BJ (cell line): Measurements from ENCODE around the gene PARVA. TPM values are rescaled to one million over a fixed set of nuclear protein-coding genes. Genes with fewer than 3 reads are reported as not detected.

ENCODE experiments used
- CTCF ChIA-PET: fragments of 350-600 bp; formaldehyde crosslinking; extraction: SDS; loops from one replicate; lab custom pipeline; 2021; ENCODE audit warnings: antibody characterized with exemption, inconsistent platforms; lab: Yijun Ruan, JAX
- POLR2A ChIA-PET: fragments of 300-600 bp; sonication (Branson Sonifier 250); formaldehyde crosslinking; extraction: SDS; loops from one replicate; lab custom pipeline; 2021; ENCODE audit warnings: antibody characterized with exemption; lab: Charles Lee
- DNase-seq: peaks from one replicate; pipeline ENCODE4 v3.0.0-alpha.2; 2011; ENCODE audit warnings: low read depth
- H3K27me3 ChIP-seq: 2 replicates; pipeline ENCODE4 v1.6.0; 2011; ENCODE audit warnings: low read length; ENCODE audit not compliant: control insufficient read depth, insufficient read depth
- H3K36me3 ChIP-seq: 2 replicates; pipeline ENCODE4 v1.5.1; 2011; ENCODE audit warnings: low read length; ENCODE audit not compliant: control insufficient read depth, insufficient read depth
- H3K4me3 ChIP-seq: 2 replicates; pipeline ENCODE4 v1.5.1; 2011; ENCODE audit warnings: low read depth, mild to moderate bottlenecking, control low read depth, low read length
- polyA plus RNA-seq: library from polyadenylated mRNA; depleted of rRNA; stranded (reverse); fragments of >200 nt; gene quantifications from 2 replicates; pipeline ENCODE4 v1.2.3, GENCODE V29; 2011
- TF ChIP-seq, protein P1 (sequence below): IDR thresholded peaks from 2 replicates; pipeline ENCODE4 v1.5.1; 2011; ENCODE audit warnings: low read depth, mild to moderate bottlenecking, control low read depth, inconsistent platforms, low read length, moderate library complexity; ENCODE audit not compliant: insufficient read depth

Gene PARVA
- polyA plus RNA-seq, 1 experiment: 143 TPM

- no peak overlapping the region for H3K4me3 ChIP-seq
- TF ChIP-seq, protein P1, sequence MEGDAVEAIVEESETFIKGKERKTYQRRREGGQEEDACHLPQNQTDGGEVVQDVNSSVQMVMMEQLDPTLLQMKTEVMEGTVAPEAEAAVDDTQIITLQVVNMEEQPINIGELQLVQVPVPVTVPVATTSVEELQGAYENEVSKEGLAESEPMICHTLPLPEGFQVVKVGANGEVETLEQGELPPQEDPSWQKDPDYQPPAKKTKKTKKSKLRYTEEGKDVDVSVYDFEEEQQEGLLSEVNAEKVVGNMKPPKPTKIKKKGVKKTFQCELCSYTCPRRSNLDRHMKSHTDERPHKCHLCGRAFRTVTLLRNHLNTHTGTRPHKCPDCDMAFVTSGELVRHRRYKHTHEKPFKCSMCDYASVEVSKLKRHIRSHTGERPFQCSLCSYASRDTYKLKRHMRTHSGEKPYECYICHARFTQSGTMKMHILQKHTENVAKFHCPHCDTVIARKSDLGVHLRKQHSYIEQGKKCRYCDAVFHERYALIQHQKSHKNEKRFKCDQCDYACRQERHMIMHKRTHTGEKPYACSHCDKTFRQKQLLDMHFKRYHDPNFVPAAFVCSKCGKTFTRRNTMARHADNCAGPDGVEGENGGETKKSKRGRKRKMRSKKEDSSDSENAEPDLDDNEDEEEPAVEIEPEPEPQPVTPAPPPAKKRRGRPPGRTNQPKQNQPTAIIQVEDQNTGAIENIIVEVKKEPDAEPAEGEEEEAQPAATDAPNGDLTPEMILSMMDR: peak; percentile 41; the same call in 1 of the 2 replicates
- H3K36me3 ChIP-seq: peaks cover 11% of the 10 kb centered on the region
- H3K27me3 ChIP-seq: no peaks in the 10 kb centered on the region
- POLR2A ChIA-PET: no interaction called here
- no peak for DNase-seq
- CTCF ChIA-PET: interaction anchor here (0.6 to 4.4 kb wide), 6 partner anchors 10 to 468 kb away, joined by 3 to 21 read pairs (median 3); no protein-coding TSS in a partner anchor
Observed at GRCh38 chr11:12485328-12485727, 108.0 kb downstream of the PARVA start.

- Histone ChIP-seq H3K4me3 (no peak overlapping the region), H3K36me3 (no peaks in the 10 kb centered on the region), H3K27me3 (no peaks in the 10 kb centered on the region)
- ChIA-PET POLR2A (no interaction called here), CTCF (interaction anchor here (0.7 kb wide), 1 partner anchor 10 kb away, joined by 3 read pairs; no protein-coding TSS in a partner anchor)
- TF ChIP-seq, protein P1: no peak
- no peak for DNase-seq
Observed at GRCh38 chr11:12489246-12489772, 111.9 kb downstream of the PARVA start.

GRCh38 chr11:12494699-12495098 lies 117.3 kb downstream of the PARVA start:
- Histone ChIP-seq H3K27me3 (no peaks in the 10 kb centered on the region), H3K36me3 (peaks cover 14% of the 10 kb centered on the region), H3K4me3 (no peak overlapping the region)
- DNase-seq: no peak
- POLR2A ChIA-PET: interaction anchor here (0.7 kb wide), 1 partner anchor 14 kb away, joined by 4 read pairs; no protein-coding TSS in a partner anchor
- CTCF ChIA-PET: interaction anchor here (1.1 to 3.3 kb wide), 2 partner anchors 10 to 82 kb away, joined by 3 to 21 read pairs; no protein-coding TSS in a partner anchor
- TF ChIP-seq, protein P1: no peak

- Histone ChIP-seq H3K4me3 (no peak overlapping the region), H3K27me3 (no peaks in the 10 kb centered on the region), H3K36me3 (peaks cover 18% of the 10 kb centered on the region)
- no peak for DNase-seq
- TF ChIP-seq, protein P1: 0 out of 2 replicates have a peak, but pooled peaks have one; percentile 15
- POLR2A ChIA-PET: no interaction called here
- CTCF ChIA-PET: interaction anchor here (1.1 to 3.3 kb wide), 4 partner anchors 12 to 87 kb away, joined by 3 to 21 read pairs (median 4); no protein-coding TSS in a partner anchor
Observed at GRCh38 chr11:12496181-12497025, 119.0 kb downstream of the PARVA start.

- CTCF ChIA-PET: interaction anchor here (1.1 to 3.3 kb wide), 3 partner anchors 13 to 88 kb away, joined by 3 to 21 read pairs (median 5); no protein-coding TSS in a partner anchor
- TF ChIP-seq, protein P1: no peak
- H3K27me3 ChIP-seq: no peaks in the 10 kb centered on the region
- POLR2A ChIA-PET: no interaction called here
- no peak overlapping the region for H3K4me3 ChIP-seq
- H3K36me3 ChIP-seq: peaks cover 18% of the 10 kb centered on the region
- no peak for DNase-seq
Observed at GRCh38 chr11:12497431-12497830, 120.1 kb downstream of the PARVA start.
